K562 (cell line): ENCODE measurements around the gene CBFA2T2. TPM values are rescaled to one million over a fixed set of nuclear protein-coding genes. Genes with fewer than 3 reads are reported as not detected.

Source experiments
- ATAC-seq: fragments of 200-7000 bp; cut with Tn5 transposase; 3 replicates; pipeline ENCODE4 v1.9.1; 2020; ENCODE audit warnings: moderate library complexity
- BruUV-seq: library from RNA; stranded (reverse); fragments of 400-500 nt; replicated peaks from 2 replicates; lab custom pipeline; 2021; lab: Mats Ljungman, UMichigan
- CTCF ChIA-PET: fragments of 300-600 bp; formaldehyde crosslinking; extraction: SDS; loops from one replicate; lab custom pipeline; 2021; ENCODE audit warnings: low intra/inter-chr PET ratio; lab: Yijun Ruan, JAX
- POLR2A ChIA-PET: fragments of 300-600, 350-650 bp; sonication (Branson Sonifier 250); formaldehyde crosslinking; extraction: SDS; loops from one replicate; lab custom pipeline; 2021; ENCODE audit warnings: antibody characterized with exemption, inconsistent platforms; lab: Yijun Ruan, JAX
- DNase-seq, 4 experiments: peaks; one replicate each; pipeline versions ENCODE4 v3.0.0 to v3.0.0-alpha.2; 2011 to 2018; ENCODE audit warnings: low spot score in 3 of 4, mixed read lengths in 3 of 4; ENCODE audit errors: extremely low read depth in 1 of 4
- FAIRE-seq: peaks from 2 replicates; lab custom pipeline; 2011; peaks lifted over from hg19 to GRCh38; lab: Jason Lieb, UNC
- H2AFZ ChIP-seq: 2 replicates; pipeline ENCODE4 v1.6.0; 2011; ENCODE audit warnings: low read depth, low read length, control low read depth, inconsistent platforms
- H3K27ac ChIP-seq: fragments of 200-600 bp; 3 replicates; pipeline ENCODE4 v1.8.0; 2011; ENCODE audit warnings: low read depth, mild to moderate bottlenecking, control low read depth, inconsistent platforms, low read length, moderate library complexity, mixed read lengths; ENCODE audit errors: extremely low read depth
- H3K27me3 ChIP-seq, 2 experiments: fragments of 300-600 bp in 1 of 2; 2 replicates in 1 of 2; 3 replicates in 1 of 2; pipeline versions ENCODE4 v1.6.0 to v1.8.0; 2011; ENCODE audit warnings: inconsistent platforms in 2 of 2, low read length in 2 of 2, mild to moderate bottlenecking in 1 of 2, mixed read lengths in 1 of 2, moderate library complexity in 1 of 2; ENCODE audit not compliant: control insufficient read depth in 2 of 2, insufficient read depth in 2 of 2
- H3K36me3 ChIP-seq: fragments of 300-600 bp; 3 replicates; pipeline ENCODE4 v1.8.0; 2011; ENCODE audit warnings: mild to moderate bottlenecking, low read length, inconsistent platforms; ENCODE audit not compliant: control insufficient read depth, insufficient read depth
- H3K4me1 ChIP-seq, 2 experiments: fragments of 200-600 bp in 1 of 2; replicated peaks in 1 of 2; 2 replicates in 1 of 2; 3 replicates in 1 of 2; pipeline versions ENCODE4 v1.5.1 to v1.8.0; 2011; ENCODE audit warnings: inconsistent platforms in 2 of 2, low read length in 2 of 2, mild to moderate bottlenecking in 1 of 2, mixed read lengths in 1 of 2, moderate library complexity in 1 of 2; ENCODE audit not compliant: control insufficient read depth in 2 of 2, insufficient read depth in 2 of 2
- H3K4me2 ChIP-seq: 2 replicates; pipeline ENCODE4 v1.6.1; 2011; ENCODE audit warnings: low read length, control low read depth, inconsistent platforms, mixed read lengths; ENCODE audit not compliant: insufficient read depth
- H3K4me3 ChIP-seq: fragments of 200-600 bp; sonication (generic), shearing (Covaris generic); 2 replicates; pipeline ENCODE4 v1.5.1; 2016; ENCODE audit warnings: control low read depth, inconsistent platforms
- H3K79me2 ChIP-seq: fragments of 200-600 bp; 3 replicates; pipeline ENCODE4 v1.8.0; 2011; ENCODE audit warnings: low read length, inconsistent platforms; ENCODE audit not compliant: control insufficient read depth, insufficient read depth
- H3K9ac ChIP-seq, 2 experiments: 2 replicates each; pipeline versions ENCODE4 v1.6.0 to v1.6.1; 2011; ENCODE audit warnings: low read depth in 2 of 2, low read length in 2 of 2, control low read depth in 1 of 2, inconsistent platforms in 1 of 2, mild to moderate bottlenecking in 1 of 2, mixed read lengths in 1 of 2; ENCODE audit not compliant: insufficient read depth in 1 of 2
- H3K9me1 ChIP-seq: one replicate; pipeline ENCODE4 v1.6.0; 2011; ENCODE audit warnings: inconsistent platforms, mild to moderate bottlenecking, low read length, moderate library complexity; ENCODE audit not compliant: control insufficient read depth, insufficient read depth
- H3K9me3 ChIP-seq: replicated peaks from 2 replicates; pipeline ENCODE4 v1.5.1; 2011; ENCODE audit warnings: low read depth, low read length, inconsistent platforms; ENCODE audit not compliant: control insufficient read depth, insufficient read depth
- H4K20me1 ChIP-seq: replicated peaks from 2 replicates; pipeline ENCODE4 v1.6.1; 2011; ENCODE audit warnings: low read length, inconsistent platforms, mixed read lengths; ENCODE audit not compliant: control insufficient read depth, insufficient read depth
- NUFIP1 ChIP-seq: fragments of 450-650 bp; IDR thresholded peaks from 2 replicates; pipeline ENCODE4 v1.6.1; 2018; ENCODE audit not compliant: partially characterized antibody
- RBM39 ChIP-seq: fragments of 200-400 bp; formaldehyde crosslinking; optimal IDR thresholded peaks from 2 replicates; pipeline ENCODE3; 2018; ENCODE audit warnings: low read depth, low read length
- REST ChIP-seq, 2 experiments: fragments of 450-650 bp; formaldehyde crosslinking in 1 of 2; IDR thresholded peaks; 2 replicates each; pipeline versions ENCODE4 v1.4.0 to v1.6.1; 2014 to 2020; ENCODE audit warnings: mild to moderate bottlenecking in 2 of 2, borderline replicate concordance in 1 of 2, low read depth in 1 of 2
- SETDB1 ChIP-seq: IDR thresholded peaks from one replicate; pipeline ENCODE4 v1.6.1; 2012; ENCODE audit warnings: low read length, control low read depth, inconsistent platforms
- ZEB2 ChIP-seq: fragments of 450-650 bp; IDR thresholded peaks from 2 replicates; pipeline ENCODE4 v1.6.1; 2016
- ZNF318 ChIP-seq, 2 experiments: fragments of 450-650 bp; IDR thresholded peaks; 2 replicates each; pipeline ENCODE4 v1.6.1; 2016; ENCODE audit warnings: mild to moderate bottlenecking in 2 of 2, borderline replicate concordance in 1 of 2, low read depth in 1 of 2, moderate library complexity in 1 of 2
- WGBS: fragments of 100-300 bp; shearing (Covaris generic); methylation state at CpG from one replicate; pipeline ENCODE4 v1.1.6; 2016; ENCODE audit warnings: low coverage, mixed read lengths; ENCODE audit not compliant: insufficient coverage; ENCODE audit errors: missing lambda C conversion rate; 5-methylcytosine and 5-hydroxymethylcytosine counted together
- in situ Hi-C: fragments of 300-500 bp; cut with MboI; formaldehyde crosslinking; loops from 4 replicates; pipeline ENCODE4 v1.15.0; 2018; ENCODE audit warnings: inconsistent platforms, mixed read lengths
- intact Hi-C: fragments of 100-400 bp; cut with micrococcal nuclease; formaldehyde crosslinking; loops from 2 replicates; pipeline ENCODE4 v1.14.2; 2022
- polyA plus RNA-seq, 8 experiments: library from polyadenylated mRNA; depleted of rRNA in 4 of 8; stranded (reverse) in 5 of 8; unstranded in 3 of 8; fragments of >200 nt; fragmentation: Nextera tagmentation in 2 of 8; fragmentation: Illumina TruSeq in 1 of 8; extraction: Ambion mirVana in 2 of 8; extraction: Trizol in 1 of 8; gene quantifications; 2 replicates each; pipeline versions ENCODE4 v1.2.1 to v1.2.3, GENCODE V29; 2011 to 2014; ENCODE audit warnings: inconsistent platforms in 1 of 8, missing spikeins in 1 of 8
- total RNA-seq, 7 experiments: library from RNA; depleted of rRNA in 6 of 7; stranded (reverse); fragments of >200 nt in 6 of 7; fragmentation: Illumina TruSeq in 2 of 7; extraction: Trizol in 2 of 7; gene quantifications; 2 replicates each; pipeline versions ENCODE4 v1.2.1 to v1.2.3, GENCODE V29; 2011 to 2021; ENCODE audit warnings: low replicate concordance in 1 of 7

The CBFA2T2 gene
- total and polyA plus RNA-seq, 9 of the 15 experiments (the other 6 are each of a cell fraction or from before 2014, with no cell fraction given) = 0.27 to 9.6 (median 5.8) TPM

- no peak overlapping the region for H3K4me2 ChIP-seq
- TF ChIP-seq NUFIP1 (no peak), ZNF318 (IDR thresholded peaks at IDR 0.05; ENCODE audit: borderline replicate concordance in 1 of 2, low read depth in 1 of 2) (no peak), ZEB2 (no peak), REST (IDR thresholded peaks at IDR 0.05; ENCODE audit: borderline replicate concordance) (no peak), REST (CRISPR knock-in tag; IDR thresholded peaks at IDR 0.05; ENCODE audit: low read depth) (no peak), RBM39 (no peak), SETDB1 (no peak)
Observed at GRCh38 chr20:33539129-33539528, 49.2 kb downstream of the CBFA2T2 start.

More at GRCh38 chr20:33539129-33539528, 49.2 kb downstream of the CBFA2T2 start:
- Histone ChIP-seq H3K9me3 (no peaks in the 10 kb centered on the region), H3K4me3 (no peak overlapping the region), H2AFZ (no peak overlapping the region), H3K79me2 (no peaks in the 10 kb centered on the region), H4K20me1 (no peaks in the 10 kb centered on the region), H3K27me3 (no peaks in the 10 kb centered on the region), H3K9ac (no peak overlapping the region), H3K9me1 (no peaks in the 10 kb centered on the region), H3K4me1 (peaks cover 0 to 3% of the 10 kb centered on the region in 2 experiments; a peak in 2 of 5 replicates), H3K27ac (no peak overlapping the region), H3K36me3 (no peaks in the 10 kb centered on the region)
- DNase-seq = no peak
- in situ Hi-C loops (no loop called here), intact Hi-C loops (no loop called here)
- no peak for FAIRE-seq
- ATAC-seq = no peak
- ChIA-PET POLR2A (interaction anchor here (0.6 kb wide), 1 partner anchor 130 kb away, joined by 6 read pairs; no protein-coding TSS in a partner anchor), CTCF (no interaction called here)
- 65% methylated on average over 1 of the region's 1 CpG for WGBS
- no TSS peak for BruUV-seq
